Peyer's patch (tissue), 4 donors: Measurements from ENCODE around the gene CDC42EP3.

Experiments used
- CTCF ChIP-seq, 6 experiments: fragments of 450-650 bp in 4 of 6; fragments of 200-600 bp in 2 of 6; sonication (generic) in 1 of 6; IDR thresholded peaks; one replicate each; pipeline ENCODE4 v1.5.1; 2017 to 2019; ENCODE audit warnings: antibody characterized with exemption in 6 of 6, mild to moderate bottlenecking in 3 of 6, moderate library complexity in 1 of 6
- POLR2A ChIP-seq, 2 donors: fragments of 450-650 bp; IDR thresholded peaks; one replicate each; pipeline ENCODE4 v1.5.1; 2017; ENCODE audit warnings: antibody characterized with exemption in 2 of 2, mild to moderate bottlenecking in 2 of 2, moderate library complexity in 2 of 2

- TF ChIP-seq CTCF (IDR thresholded peaks at IDR 0.05) = no peak
- TF ChIP-seq POLR2A (IDR thresholded peaks at IDR 0.05) = no peak
These were observed 18.3 kb downstream of the CDC42EP3 start for GRCh38 chr2:37653093-37653492.
